GM12878 (cell line): ENCODE data around the gene ZNF583. TPM values are rescaled to one million over a fixed set of nuclear protein-coding genes. Genes with fewer than 3 reads are reported as not detected.

Experiments used
- ATAC-seq: fragments of 200-7000 bp; cut with Tn5 transposase; 3 replicates; pipeline ENCODE4 v1.9.1; 2020; ENCODE audit warnings: mild to moderate bottlenecking, moderate library complexity
- BruUV-seq: library from RNA; stranded (reverse); fragments of 400-500 nt; replicated peaks from 2 replicates; lab custom pipeline; 2021; lab: Mats Ljungman, UMichigan
- CTCF ChIA-PET: fragments of 300-600 bp; sonication (Branson Sonifier 250); formaldehyde crosslinking; extraction: SDS; loops from one replicate; lab custom pipeline; 2021; ENCODE audit warnings: inconsistent platforms; lab: Yijun Ruan, JAX
- POLR2A ChIA-PET: fragments of 350-600 bp; formaldehyde crosslinking; extraction: SDS; loops from one replicate; lab custom pipeline; 2021; ENCODE audit warnings: inconsistent platforms; lab: Charles Lee
- RAD21 ChIA-PET: fragments of 300-600 bp; sonication (Branson Sonifier 250); formaldehyde crosslinking; loops from one replicate; lab custom pipeline; 2023; ENCODE audit warnings: antibody characterized with exemption; ENCODE audit not compliant: unreplicated experiment; lab: Charles Lee
- SMC1A ChIA-PET: fragments of 300-600 bp; sonication (Branson Sonifier 250); formaldehyde crosslinking; loops from one replicate; lab custom pipeline; 2023; ENCODE audit not compliant: unreplicated experiment, uncharacterized antibody; lab: Charles Lee
- DNase-seq: peaks from one replicate; pipeline ENCODE4 v3.0.0-alpha.2; 2011; ENCODE audit warnings: low read depth, low spot score
- FAIRE-seq: peaks from 3 replicates; lab custom pipeline; 2011; peaks lifted over from hg19 to GRCh38; lab: Jason Lieb, UNC
- H2AFZ ChIP-seq: 2 replicates; pipeline ENCODE4 v1.6.0; 2011; ENCODE audit warnings: low read depth, low read length, control low read depth; ENCODE audit not compliant: control insufficient read depth
- H3K27ac ChIP-seq: 2 replicates; pipeline ENCODE4 v1.5.1; 2011; ENCODE audit warnings: control low read depth; ENCODE audit not compliant: control insufficient read depth, insufficient read depth
- H3K27me3 ChIP-seq, 2 experiments: replicated peaks in 1 of 2; 2 replicates each; pipeline versions ENCODE4 v1.6.0 to v1.6.1; 2011; ENCODE audit warnings: low read length in 1 of 2; ENCODE audit not compliant: control insufficient read depth in 2 of 2, insufficient read depth in 2 of 2
- H3K36me3 ChIP-seq, 2 experiments: 2 replicates each; pipeline ENCODE4 v1.5.1; 2011; ENCODE audit warnings: low read length in 1 of 2; ENCODE audit not compliant: control insufficient read depth in 2 of 2, insufficient read depth in 2 of 2
- H3K4me1 ChIP-seq: 2 replicates; pipeline ENCODE4 v1.6.1; 2011; ENCODE audit warnings: mild to moderate bottlenecking, low read length, moderate library complexity, mixed read lengths; ENCODE audit not compliant: control insufficient read depth, insufficient read depth
- H3K4me2 ChIP-seq: 2 replicates; pipeline ENCODE4 v1.6.0; 2011; ENCODE audit warnings: control low read depth; ENCODE audit not compliant: control insufficient read depth, insufficient read depth
- H3K4me3 ChIP-seq: fragments of 200-600 bp; sonication (generic); 2 replicates; pipeline ENCODE4 v1.5.1; 2016
- H3K79me2 ChIP-seq: 2 replicates; pipeline ENCODE4 v1.6.0; 2011; ENCODE audit warnings: low read length; ENCODE audit not compliant: control insufficient read depth, insufficient read depth
- H3K9ac ChIP-seq: 2 replicates; pipeline ENCODE4 v1.8.0; 2011; ENCODE audit warnings: low read length, control low read depth, mixed read lengths; ENCODE audit not compliant: control insufficient read depth, insufficient read depth
- H3K9me3 ChIP-seq: replicated peaks from 3 replicates; pipeline ENCODE4 v1.5.1; 2011; ENCODE audit warnings: mild to moderate bottlenecking, low read length; ENCODE audit not compliant: control insufficient read depth, insufficient read depth
- H4K20me1 ChIP-seq: 2 replicates; pipeline ENCODE4 v1.6.0; 2011; ENCODE audit not compliant: control insufficient read depth, insufficient read depth
- CBX5 ChIP-seq: sonication (generic); IDR thresholded peaks from 2 replicates; pipeline ENCODE4 v1.6.1; 2016; ENCODE audit warnings: low read depth, moderate library complexity, mild to moderate bottlenecking, inconsistent platforms
- RFX5 ChIP-seq: IDR thresholded peaks from 2 replicates; pipeline ENCODE4 v1.6.1; 2011; ENCODE audit warnings: low read depth, low read length, improper control_type of control experiment
- ZNF274 ChIP-seq: IDR thresholded peaks from one replicate; pipeline ENCODE4 v1.8.0; 2011; ENCODE audit not compliant: insufficient read length, insufficient read depth
- WGBS: methylation state at CpG from one replicate; pipeline ENCODE4 v1.1.6; 2016; ENCODE audit warnings: low lambda C conversion rate; ENCODE audit not compliant: insufficient replicate concordance, insufficient coverage; ENCODE audit errors: missing lambda C conversion rate; 5-methylcytosine and 5-hydroxymethylcytosine counted together
- in situ Hi-C: fragments of 300-500 bp; cut with MboI; formaldehyde crosslinking; loops from 9 replicates; pipeline ENCODE4 v1.14.3; 2018; ENCODE audit warnings: mixed read lengths
- intact Hi-C: fragments of 100-400 bp; cut with micrococcal nuclease; formaldehyde crosslinking; loops from one replicate; pipeline ENCODE4 v1.14.2; 2022; ENCODE audit not compliant: unreplicated experiment
- polyA plus RNA-seq, 11 experiments: library from polyadenylated mRNA; depleted of rRNA in 4 of 11; unstranded in 6 of 11; stranded (reverse) in 5 of 11; fragments of >200 nt; fragmentation: Nextera tagmentation in 4 of 11; fragmentation: Illumina TruSeq in 1 of 11; extraction: Ambion mirVana in 4 of 11; extraction: Trizol in 1 of 11; gene quantifications; 1 replicate in 1 of 11; 2 replicates in 10 of 11; pipeline versions ENCODE4 v1.2.1 to v1.2.3, GENCODE V29; 2011 to 2016; ENCODE audit warnings: inconsistent platforms in 2 of 11, missing spikeins in 2 of 11, low read depth in 1 of 11
- total RNA-seq, 4 experiments: library from RNA; depleted of rRNA in 3 of 4; stranded (reverse); fragments of >200 nt in 3 of 4; fragmentation: Illumina TruSeq in 1 of 4; extraction: Trizol in 1 of 4; gene quantifications; 2 replicates each; pipeline versions ENCODE4 v1.2.1 to v1.2.3, GENCODE V29; 2013 to 2021
- TF ChIP-seq, protein P1 (sequence below): IDR thresholded peaks from 2 replicates; pipeline ENCODE4 v1.6.1; 2011; ENCODE audit warnings: borderline replicate concordance, low read depth, mild to moderate bottlenecking, moderate library complexity, mixed read lengths, low read length; ENCODE audit not compliant: insufficient read depth; ENCODE audit errors: extremely low read length

ZNF583 gene
- total and polyA plus RNA-seq, 10 of the 15 experiments (the other 5 are each of a cell fraction or from before 2014, with no cell fraction given), result 0.40 to 3.1 (median 1.4) TPM

DNA sequence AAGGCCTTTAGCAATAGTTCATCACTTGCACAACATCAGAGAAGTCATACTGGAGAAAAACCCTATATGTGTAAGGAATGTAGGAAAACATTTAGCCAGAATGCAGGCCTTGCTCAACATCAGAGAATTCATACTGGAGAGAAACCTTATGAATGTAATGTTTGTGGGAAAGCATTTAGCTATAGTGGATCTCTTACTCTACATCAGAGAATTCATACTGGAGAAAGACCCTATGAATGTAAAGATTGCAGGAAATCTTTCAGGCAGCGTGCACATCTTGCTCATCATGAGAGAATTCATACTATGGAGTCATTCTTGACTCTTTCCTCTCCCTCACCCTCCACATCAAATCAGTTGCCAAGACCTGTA lies 19.8 kb downstream of the ZNF583 start:
- POLR2A ChIA-PET, result no interaction called here
- Histone ChIP-seq H3K27me3 (no peaks in the 10 kb centered on the region), H4K20me1 (no peaks in the 10 kb centered on the region), H2AFZ (no peak overlapping the region), H3K36me3 (no peaks in the 10 kb centered on the region), H3K4me2 (no peak overlapping the region), H3K27ac (no peak overlapping the region), H3K9me3 (peaks cover 20% of the 10 kb centered on the region), H3K79me2 (no peaks in the 10 kb centered on the region), H3K4me3 (no peak overlapping the region), H3K9ac (no peak overlapping the region), H3K4me1 (no peaks in the 10 kb centered on the region)
- FAIRE-seq, result no peak
- intact Hi-C loops, result no loop called here
- peak; percentile 96 for TF ChIP-seq ZNF274
- TF ChIP-seq CBX5, result 0 out of 2 replicates have a peak, but pooled peaks have one; percentile 79
- TF ChIP-seq, protein P1, sequence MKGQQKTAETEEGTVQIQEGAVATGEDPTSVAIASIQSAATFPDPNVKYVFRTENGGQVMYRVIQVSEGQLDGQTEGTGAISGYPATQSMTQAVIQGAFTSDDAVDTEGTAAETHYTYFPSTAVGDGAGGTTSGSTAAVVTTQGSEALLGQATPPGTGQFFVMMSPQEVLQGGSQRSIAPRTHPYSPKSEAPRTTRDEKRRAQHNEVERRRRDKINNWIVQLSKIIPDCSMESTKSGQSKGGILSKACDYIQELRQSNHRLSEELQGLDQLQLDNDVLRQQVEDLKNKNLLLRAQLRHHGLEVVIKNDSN, result no peak
- SMC1A ChIA-PET, result no interaction called here
- in situ Hi-C loops, result no loop called here
- WGBS, result 50% methylated on average over 1 of the region's 1 CpG
- no TSS peak for BruUV-seq
- DNase-seq, result no peak
- ATAC-seq, result no peak
- RAD21 ChIA-PET, result no interaction called here
- CTCF ChIA-PET, result no interaction called here

DNA sequence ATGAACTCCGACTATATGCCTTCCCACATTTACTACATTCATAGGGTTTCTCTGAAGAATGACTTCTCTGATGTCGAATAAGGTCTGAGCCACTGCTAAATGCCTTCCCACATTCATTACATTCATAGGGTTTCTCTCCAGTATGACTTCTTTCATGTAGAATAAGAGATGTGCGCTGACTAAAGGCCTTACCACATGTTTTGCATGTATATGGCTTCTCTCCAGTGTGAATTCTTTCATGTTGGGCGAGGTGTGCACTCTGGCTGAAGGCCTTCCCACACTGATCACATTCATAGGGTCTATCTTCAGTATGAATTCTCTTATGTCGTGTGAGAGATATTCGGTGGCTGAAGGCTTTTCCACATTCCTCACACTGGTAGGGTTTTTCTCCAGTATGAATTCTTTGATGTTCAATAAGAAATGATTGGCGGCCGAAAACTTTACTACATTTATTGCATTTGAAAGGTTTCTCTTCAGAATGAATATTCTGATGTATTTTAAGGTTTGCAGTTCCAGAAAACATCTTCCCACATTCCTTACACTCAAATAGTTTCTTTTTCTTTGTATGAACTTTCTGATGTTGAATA lies 37.2 kb downstream of the ZNF583 start:
- no peaks in the 10 kb centered on the region for H3K4me1 ChIP-seq

More for the DNA sequence above, 37.2 kb downstream of the ZNF583 start:
- ATAC-seq, result no peak
- Histone ChIP-seq H2AFZ (no peak overlapping the region), H3K9me3 (peaks cover 2% of the 10 kb centered on the region; the same call in 2 of the 3 replicates), H3K4me2 (no peak overlapping the region), H3K27ac (no peak overlapping the region), H3K4me3 (no peak overlapping the region), H3K36me3 (no peaks in the 10 kb centered on the region), H3K79me2 (no peaks in the 10 kb centered on the region)
- ChIA-PET CTCF (no interaction called here), SMC1A (no interaction called here), POLR2A (no interaction called here)
- 18% methylated on average over 8 of the region's 8 CpGs for WGBS
- intact Hi-C loops, result no loop called here
- TF ChIP-seq ZNF274, result peak; percentile 62
- TF ChIP-seq RFX5, result no peak
- TF ChIP-seq, all 136 proteins: peak for 1
- Histone ChIP-seq H3K27me3 (no peaks in the 10 kb centered on the region), H3K9ac (no peak overlapping the region), H4K20me1 (no peaks in the 10 kb centered on the region)
- RAD21 ChIA-PET, result no interaction called here
- BruUV-seq, result no TSS peak
- in situ Hi-C loops, result no loop called here
- DNase-seq (no peak), FAIRE-seq (no peak)
